ENCODE data around the gene IMMP2L. TPM values are rescaled to one million over a fixed set of nuclear protein-coding genes. Genes with fewer than 3 reads are reported as not detected.

IMMP2L gene
- polyA plus RNA-seq, 1 donor, result 21.0 TPM

DNA sequence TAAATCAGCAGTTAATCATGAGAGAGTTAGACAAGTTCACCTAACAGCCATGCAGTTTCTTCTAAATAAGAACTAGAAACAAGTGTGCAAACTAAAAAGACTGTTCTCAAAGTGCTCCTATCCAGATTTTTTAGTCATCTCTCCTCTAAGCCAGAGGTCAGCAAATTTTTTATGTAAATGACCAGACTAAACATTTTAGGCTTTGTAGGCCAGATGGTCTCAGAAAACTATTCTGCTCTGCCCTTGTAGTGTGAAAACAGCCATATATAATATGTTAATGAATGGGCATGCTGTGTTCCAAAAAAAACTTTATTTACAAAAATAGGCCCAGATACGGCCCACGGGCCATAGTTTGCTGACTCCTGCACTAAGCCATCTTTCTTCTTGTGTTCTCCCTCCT is 734.4 kb downstream of the IMMP2L start:
- Histone ChIP-seq H3K27me3 (ENCODE audit: control insufficient read depth, insufficient read depth, low read length) (no peaks in the 10 kb centered on the region), H3K4me1 (ENCODE audit: control insufficient read depth, insufficient read depth, low read length) (no peaks in the 10 kb centered on the region), H3K36me3 (ENCODE audit: control insufficient read depth, insufficient read depth, low read length) (no peaks in the 10 kb centered on the region), H3K9me3 (ENCODE audit: control insufficient read depth, low read depth, low read length) (no peaks in the 10 kb centered on the region), H3K4me3 (ENCODE audit: low read length) (no peak overlapping the region), H3K27ac (ENCODE audit: low read length) (no peak overlapping the region)
- DNase-seq, result no peak
- no CpG with 5 or more reads among the region's 2 CpGs for WGBS (ENCODE audit: insufficient coverage, low lambda C conversion rate)

DNA sequence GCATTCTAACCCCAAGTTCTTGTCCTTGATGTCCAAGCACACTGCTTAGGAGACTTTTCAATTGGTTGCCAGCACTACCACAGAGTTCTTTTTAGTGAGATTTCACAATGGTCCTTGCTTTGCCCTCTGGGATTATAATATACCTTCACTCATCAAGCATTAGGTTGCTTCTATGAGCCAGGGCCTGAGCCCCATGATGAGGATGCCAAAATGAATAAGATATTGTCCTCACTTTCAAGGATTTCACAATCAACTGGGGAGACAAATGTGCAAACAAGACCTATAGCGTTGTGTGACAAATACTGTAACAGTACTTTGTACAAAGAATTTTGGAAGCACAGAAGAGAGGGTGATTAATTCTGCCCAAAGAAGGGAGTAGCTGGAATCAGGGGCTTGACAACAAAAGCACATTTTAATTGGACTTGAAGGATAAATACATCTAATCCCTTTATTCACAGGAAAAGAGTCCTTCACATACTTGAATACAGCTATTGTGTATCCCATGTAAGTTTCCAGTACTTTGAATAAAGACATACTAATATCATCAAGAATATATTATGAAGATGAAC is 734.9 kb downstream of the IMMP2L start:
- H3K36me3 ChIP-seq (ENCODE audit: control insufficient read depth, insufficient read depth, low read length), result no peaks in the 10 kb centered on the region
- no peak overlapping the region for H3K27ac ChIP-seq (ENCODE audit: low read length)
- H3K4me1 ChIP-seq (ENCODE audit: control insufficient read depth, insufficient read depth, low read length), result no peaks in the 10 kb centered on the region
- no peaks in the 10 kb centered on the region for H3K27me3 ChIP-seq (ENCODE audit: control insufficient read depth, insufficient read depth, low read length)
- WGBS (ENCODE audit: insufficient coverage, low lambda C conversion rate), result no CpG with 5 or more reads among the region's 1 CpG
- H3K4me3 ChIP-seq (ENCODE audit: low read length), result no peak overlapping the region
- no peaks in the 10 kb centered on the region for H3K9me3 ChIP-seq (ENCODE audit: control insufficient read depth, low read depth, low read length)
- DNase-seq, result no peak

DNA sequence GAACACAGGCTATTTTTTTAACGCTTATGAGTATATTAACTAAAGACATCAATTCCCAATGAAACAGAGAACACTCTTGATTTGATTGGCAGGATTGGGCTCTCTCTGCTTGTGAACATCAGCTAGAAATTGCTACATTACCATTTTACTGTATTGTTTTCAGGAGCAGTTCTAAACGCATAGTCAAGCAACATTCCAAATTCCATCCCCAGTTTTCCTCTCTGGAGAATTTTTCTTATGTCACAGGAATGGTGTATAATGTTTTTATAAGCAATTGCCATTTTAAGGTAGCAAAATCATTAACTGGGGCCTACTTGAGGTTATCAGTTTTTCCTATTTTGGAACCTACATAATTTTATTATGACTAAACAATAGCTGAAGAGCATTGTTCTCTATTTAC is 748.3 kb downstream of the IMMP2L start:
- 83% methylated on average over 1 of the region's 2 CpGs for WGBS (ENCODE audit: insufficient coverage, low lambda C conversion rate)
- no peak overlapping the region for H3K27ac ChIP-seq (ENCODE audit: low read length)
- no peak overlapping the region for H3K4me3 ChIP-seq (ENCODE audit: low read length)
- H3K27me3 ChIP-seq (ENCODE audit: control insufficient read depth, insufficient read depth, low read length), result no peaks in the 10 kb centered on the region
- no peak for DNase-seq
- no peaks in the 10 kb centered on the region for H3K36me3 ChIP-seq (ENCODE audit: control insufficient read depth, insufficient read depth, low read length)
- no peaks in the 10 kb centered on the region for H3K4me1 ChIP-seq (ENCODE audit: control insufficient read depth, insufficient read depth, low read length)
- H3K9me3 ChIP-seq (ENCODE audit: control insufficient read depth, low read depth, low read length), result no peaks in the 10 kb centered on the region

DNA sequence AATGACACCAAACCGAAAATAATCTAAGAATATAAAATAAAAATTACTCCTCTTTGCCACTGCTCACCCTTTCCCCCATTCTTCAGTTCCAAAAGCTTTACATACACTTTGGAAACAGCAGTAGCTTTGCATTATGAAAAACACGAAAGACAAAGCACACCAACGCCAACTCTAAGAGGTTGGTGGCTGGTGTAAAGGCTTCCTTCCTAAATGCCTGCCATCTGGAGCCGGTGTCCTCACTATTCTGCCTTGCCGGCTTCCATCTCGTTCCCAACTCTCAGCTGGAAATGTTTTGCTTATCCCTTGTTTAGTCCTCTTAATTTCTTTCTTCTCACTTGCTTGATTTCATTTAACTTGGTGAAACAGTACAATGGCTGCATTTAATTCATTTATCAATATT is 752.5 kb downstream of the IMMP2L start:
- Histone ChIP-seq H3K27ac (ENCODE audit: low read length) (no peak overlapping the region), H3K4me3 (ENCODE audit: low read length) (no peak overlapping the region), H3K27me3 (ENCODE audit: control insufficient read depth, insufficient read depth, low read length) (no peaks in the 10 kb centered on the region), H3K4me1 (ENCODE audit: control insufficient read depth, insufficient read depth, low read length) (no peaks in the 10 kb centered on the region), H3K9me3 (ENCODE audit: control insufficient read depth, low read depth, low read length) (no peaks in the 10 kb centered on the region), H3K36me3 (ENCODE audit: control insufficient read depth, insufficient read depth, low read length) (no peaks in the 10 kb centered on the region)
- DNase-seq, result no peak
- WGBS (ENCODE audit: insufficient coverage, low lambda C conversion rate), result 90% methylated on average over 2 of the region's 6 CpGs

DNA sequence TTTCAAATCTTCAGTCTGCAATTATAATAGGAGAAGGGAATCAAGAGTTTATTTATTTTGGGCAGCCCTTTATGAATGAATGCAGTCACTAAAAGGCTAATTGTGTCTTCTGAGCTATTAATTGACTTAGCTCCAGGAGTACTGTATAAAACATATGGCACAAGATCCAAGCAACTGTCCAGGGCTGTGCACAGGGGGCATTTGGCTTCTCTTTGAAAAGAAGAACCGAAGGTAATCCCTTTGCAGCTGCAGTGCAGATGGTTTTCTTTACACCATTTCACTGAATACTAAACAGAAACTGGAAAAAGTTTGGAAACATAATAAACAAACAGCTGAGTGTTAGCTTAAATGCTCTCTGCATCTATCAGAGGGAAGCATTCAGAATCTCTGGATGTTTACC is 753.9 kb downstream of the IMMP2L start:
- no CpG with 5 or more reads among the region's 1 CpG for WGBS (ENCODE audit: insufficient coverage, low lambda C conversion rate)
- H3K4me3 ChIP-seq (ENCODE audit: low read length), result no peak overlapping the region
- H3K4me1 ChIP-seq (ENCODE audit: control insufficient read depth, insufficient read depth, low read length), result no peaks in the 10 kb centered on the region
- DNase-seq, result no peak
- H3K27ac ChIP-seq (ENCODE audit: low read length), result no peak overlapping the region
- no peaks in the 10 kb centered on the region for H3K27me3 ChIP-seq (ENCODE audit: control insufficient read depth, insufficient read depth, low read length)
- no peaks in the 10 kb centered on the region for H3K9me3 ChIP-seq (ENCODE audit: control insufficient read depth, low read depth, low read length)
- no peaks in the 10 kb centered on the region for H3K36me3 ChIP-seq (ENCODE audit: control insufficient read depth, insufficient read depth, low read length)

DNA sequence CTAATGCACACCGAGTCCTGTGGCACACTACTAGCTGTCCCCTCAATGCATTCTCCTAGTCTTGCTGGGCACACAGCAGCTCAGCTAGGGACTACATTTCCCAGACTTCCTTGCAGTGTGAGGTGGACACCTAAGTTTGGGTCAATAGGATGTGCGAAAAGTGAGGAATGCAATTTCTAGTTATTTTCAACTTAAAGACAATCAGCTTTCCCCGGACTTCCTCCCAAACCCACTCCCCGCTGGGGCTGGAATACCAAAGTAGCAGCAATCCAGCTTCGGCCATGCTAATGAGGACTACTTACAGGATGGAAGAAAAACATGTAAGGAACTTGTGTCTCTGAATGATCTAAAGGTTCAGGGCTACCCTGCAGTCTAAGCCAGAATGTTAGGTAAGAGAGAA is 757.8 kb downstream of the IMMP2L start:
- no peak overlapping the region for H3K4me3 ChIP-seq (ENCODE audit: low read length)
- DNase-seq, result no peak
- H3K27me3 ChIP-seq (ENCODE audit: control insufficient read depth, insufficient read depth, low read length), result no peaks in the 10 kb centered on the region
- no peaks in the 10 kb centered on the region for H3K9me3 ChIP-seq (ENCODE audit: control insufficient read depth, low read depth, low read length)
- no CpG with 5 or more reads among the region's 5 CpGs for WGBS (ENCODE audit: insufficient coverage, low lambda C conversion rate)
- H3K4me1 ChIP-seq (ENCODE audit: control insufficient read depth, insufficient read depth, low read length), result no peaks in the 10 kb centered on the region
- H3K27ac ChIP-seq (ENCODE audit: low read length), result no peak overlapping the region
- H3K36me3 ChIP-seq (ENCODE audit: control insufficient read depth, insufficient read depth, low read length), result no peaks in the 10 kb centered on the region

DNA sequence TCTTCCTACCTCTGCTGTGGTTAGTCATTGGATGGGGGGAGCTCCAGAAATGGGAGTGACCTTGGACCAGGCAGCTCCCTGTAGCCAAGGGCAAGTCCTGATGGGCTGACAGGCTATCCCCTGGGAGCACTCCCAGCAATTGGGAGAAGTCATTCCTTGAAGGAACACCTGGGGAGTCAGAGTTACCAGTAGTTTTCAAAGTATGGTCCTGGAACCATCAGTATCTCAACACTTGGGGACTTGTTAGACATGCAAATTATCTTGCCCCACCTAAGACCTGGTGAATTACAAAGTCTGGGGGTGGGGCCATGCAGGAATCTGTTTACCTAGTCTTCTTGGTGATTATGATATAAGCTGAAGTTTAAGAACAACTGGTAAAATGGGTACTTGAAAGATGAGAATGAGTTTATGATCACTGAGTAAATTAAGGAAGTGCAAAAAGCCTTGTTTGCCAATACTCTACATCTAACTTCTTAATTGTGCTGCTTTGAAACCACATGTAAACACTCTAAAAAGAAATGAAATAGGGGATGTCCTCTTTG is 758.6 kb downstream of the IMMP2L start:
- Histone ChIP-seq H3K27me3 (ENCODE audit: control insufficient read depth, insufficient read depth, low read length) (no peaks in the 10 kb centered on the region), H3K36me3 (ENCODE audit: control insufficient read depth, insufficient read depth, low read length) (no peaks in the 10 kb centered on the region), H3K4me3 (ENCODE audit: low read length) (no peak overlapping the region), H3K27ac (ENCODE audit: low read length) (no peak overlapping the region), H3K4me1 (ENCODE audit: control insufficient read depth, insufficient read depth, low read length) (no peaks in the 10 kb centered on the region), H3K9me3 (ENCODE audit: control insufficient read depth, low read depth, low read length) (no peaks in the 10 kb centered on the region)
- no peak for DNase-seq

DNA sequence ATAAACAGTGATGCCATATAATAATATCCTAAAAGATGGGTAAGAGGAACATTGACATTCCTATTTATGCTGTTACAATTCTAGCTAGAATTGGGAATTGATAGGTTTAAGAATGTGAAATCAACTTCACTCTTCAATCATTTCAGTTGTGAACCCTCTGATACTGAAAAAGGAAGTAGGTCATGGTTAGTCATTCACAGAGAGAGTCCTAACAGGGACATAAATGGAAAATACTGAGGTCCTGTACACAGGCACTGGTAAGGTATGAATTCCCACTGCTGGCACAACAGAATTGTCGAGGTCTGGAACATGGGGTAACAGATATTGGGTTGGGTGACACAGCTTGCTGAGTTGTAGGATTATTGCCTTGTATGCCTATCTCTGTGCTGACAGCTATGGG is 760.8 kb downstream of the IMMP2L start:
- WGBS (ENCODE audit: insufficient coverage, low lambda C conversion rate), result no CpG with 5 or more reads among the region's 1 CpG
- no peaks in the 10 kb centered on the region for H3K4me1 ChIP-seq (ENCODE audit: control insufficient read depth, insufficient read depth, low read length)
- H3K9me3 ChIP-seq (ENCODE audit: control insufficient read depth, low read depth, low read length), result no peaks in the 10 kb centered on the region
- no peaks in the 10 kb centered on the region for H3K27me3 ChIP-seq (ENCODE audit: control insufficient read depth, insufficient read depth, low read length)
- no peak overlapping the region for H3K4me3 ChIP-seq (ENCODE audit: low read length)
- no peak overlapping the region for H3K27ac ChIP-seq (ENCODE audit: low read length)
- DNase-seq, result no peak
- H3K36me3 ChIP-seq (ENCODE audit: control insufficient read depth, insufficient read depth, low read length), result no peaks in the 10 kb centered on the region

DNA sequence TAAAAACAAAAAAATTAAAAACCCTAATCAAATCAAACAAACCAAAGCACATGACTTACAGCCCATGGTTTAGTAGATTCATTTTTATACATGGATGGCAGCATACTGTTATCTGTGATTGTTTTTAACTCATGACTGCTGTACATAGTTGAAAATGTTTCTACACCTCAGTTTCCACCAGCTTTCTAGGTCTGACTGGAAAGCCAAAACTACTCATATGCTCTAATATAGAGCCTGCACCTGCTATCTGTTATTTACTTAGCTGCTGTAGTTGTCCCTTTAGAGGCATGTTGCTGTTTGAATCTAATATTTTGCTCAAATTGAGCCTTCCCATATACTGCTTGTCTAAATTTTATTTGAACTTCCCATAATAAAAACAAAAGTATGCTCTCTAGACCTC is 761.3 kb downstream of the IMMP2L start:
- DNase-seq, result no peak
- Histone ChIP-seq H3K27me3 (ENCODE audit: control insufficient read depth, insufficient read depth, low read length) (no peaks in the 10 kb centered on the region), H3K36me3 (ENCODE audit: control insufficient read depth, insufficient read depth, low read length) (no peaks in the 10 kb centered on the region), H3K4me3 (ENCODE audit: low read length) (no peak overlapping the region), H3K4me1 (ENCODE audit: control insufficient read depth, insufficient read depth, low read length) (no peaks in the 10 kb centered on the region), H3K27ac (ENCODE audit: low read length) (no peak overlapping the region), H3K9me3 (ENCODE audit: control insufficient read depth, low read depth, low read length) (no peaks in the 10 kb centered on the region)

DNA sequence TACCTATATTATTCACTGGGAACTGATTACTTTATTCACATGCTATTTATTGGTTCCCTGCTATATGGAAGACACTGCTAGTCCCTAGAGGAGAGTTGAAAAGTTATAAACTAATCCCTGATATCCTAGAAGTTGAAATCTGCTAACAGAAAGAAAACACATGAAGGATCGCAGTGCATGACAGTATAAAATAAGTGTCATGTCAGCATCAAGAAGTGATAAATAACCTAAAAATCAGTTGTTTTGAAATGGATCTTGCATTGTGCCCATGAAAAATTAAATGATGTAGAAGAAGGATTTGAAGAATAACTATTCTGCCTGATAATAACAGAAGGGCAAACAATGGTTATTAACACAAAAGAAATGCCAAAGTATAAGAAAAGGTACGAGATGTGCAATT is 764.6 kb downstream of the IMMP2L start:
- no peaks in the 10 kb centered on the region for H3K4me1 ChIP-seq (ENCODE audit: control insufficient read depth, insufficient read depth, low read length)
- H3K4me3 ChIP-seq (ENCODE audit: low read length), result no peak overlapping the region
- no peak for DNase-seq
- no peaks in the 10 kb centered on the region for H3K36me3 ChIP-seq (ENCODE audit: control insufficient read depth, insufficient read depth, low read length)
- no peaks in the 10 kb centered on the region for H3K27me3 ChIP-seq (ENCODE audit: control insufficient read depth, insufficient read depth, low read length)
- H3K9me3 ChIP-seq (ENCODE audit: control insufficient read depth, low read depth, low read length), result peaks cover 4% of the 10 kb centered on the region
- H3K27ac ChIP-seq (ENCODE audit: low read length), result no peak overlapping the region
- 86% methylated on average over 1 of the region's 2 CpGs for WGBS (ENCODE audit: insufficient coverage, low lambda C conversion rate)

DNA sequence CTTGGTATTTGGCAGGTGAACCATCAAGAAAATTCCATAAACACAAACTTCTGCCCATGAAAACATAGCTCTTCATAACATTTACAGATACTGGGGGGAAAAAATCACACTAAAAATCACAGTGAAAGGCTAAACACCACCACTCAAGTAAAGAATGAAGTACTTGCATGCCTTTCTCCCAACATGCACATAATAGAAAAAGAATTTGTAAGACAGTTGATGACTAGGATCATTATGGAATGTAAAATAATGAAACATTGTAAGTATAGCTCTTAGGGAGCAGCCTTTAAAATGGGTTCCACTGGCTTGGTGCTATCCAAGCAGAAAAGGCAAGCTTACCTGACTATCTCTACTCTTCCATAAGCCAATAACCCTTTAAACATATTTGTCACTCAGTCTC is 771.3 kb downstream of the IMMP2L start:
- H3K9me3 ChIP-seq (ENCODE audit: control insufficient read depth, low read depth, low read length), result peaks cover 4% of the 10 kb centered on the region
- H3K4me3 ChIP-seq (ENCODE audit: low read length), result no peak overlapping the region
- H3K27me3 ChIP-seq (ENCODE audit: control insufficient read depth, insufficient read depth, low read length), result no peaks in the 10 kb centered on the region

More for the DNA sequence above, 771.3 kb downstream of the IMMP2L start:
- Histone ChIP-seq H3K27ac (ENCODE audit: low read length) (no peak overlapping the region), H3K36me3 (ENCODE audit: control insufficient read depth, insufficient read depth, low read length) (no peaks in the 10 kb centered on the region), H3K4me1 (ENCODE audit: control insufficient read depth, insufficient read depth, low read length) (no peaks in the 10 kb centered on the region)
- no peak for DNase-seq
